ENCODE results near the gene NUAK1.

Gene NUAK1

GRCh38 chr12:106109168-106109910, 29.4 kb downstream of the NUAK1 start:
- DNase-seq (ENCODE audit: low read depth), result no peak

- no peak for DNase-seq (ENCODE audit: low read depth)
Measured at GRCh38 chr12:106108185-106108835, 30.4 kb downstream of the NUAK1 start.

- no peak for DNase-seq (ENCODE audit: low read depth)
Measured at GRCh38 chr12:106107566-106107965, 31.2 kb downstream of the NUAK1 start.

GRCh38 chr12:106106892-106107291, 31.9 kb downstream of the NUAK1 start:
- no peak for DNase-seq (ENCODE audit: low read depth)

- DNase-seq (ENCODE audit: low read depth), result no peak
Measured at GRCh38 chr12:106106061-106106566, 32.6 kb downstream of the NUAK1 start.

GRCh38 chr12:106101803-106102202, 37.0 kb downstream of the NUAK1 start:
- no peak for DNase-seq (ENCODE audit: low read depth)

GRCh38 chr12:106098691-106099200, 40.0 kb downstream of the NUAK1 start:
- no peak for DNase-seq (ENCODE audit: low read depth)

GRCh38 chr12:106097011-106097410, 41.7 kb downstream of the NUAK1 start:
- no peak for DNase-seq (ENCODE audit: low read depth)

- DNase-seq (ENCODE audit: low read depth), result no peak
Measured at GRCh38 chr12:106096376-106096775, 42.4 kb downstream of the NUAK1 start.

- no peak for DNase-seq (ENCODE audit: low read depth)
Measured at GRCh38 chr12:106094304-106094703, 44.5 kb downstream of the NUAK1 start.

GRCh38 chr12:106093246-106093645, 45.5 kb downstream of the NUAK1 start:
- DNase-seq (ENCODE audit: low read depth), result no peak

- no peak for DNase-seq (ENCODE audit: low read depth)
Measured at GRCh38 chr12:106091446-106091820, 47.3 kb downstream of the NUAK1 start.

- no peak for DNase-seq (ENCODE audit: low read depth)
Measured at GRCh38 chr12:106090591-106091445, 47.9 kb downstream of the NUAK1 start.

- no peak for DNase-seq (ENCODE audit: low read depth)
Measured at GRCh38 chr12:106089935-106090334, 48.8 kb downstream of the NUAK1 start.

GRCh38 chr12:106088811-106089485, 49.8 kb downstream of the NUAK1 start:
- DNase-seq (ENCODE audit: low read depth), result no peak

- DNase-seq (ENCODE audit: low read depth), result no peak
Measured at GRCh38 chr12:106088246-106088808, 50.4 kb downstream of the NUAK1 start.

- DNase-seq (ENCODE audit: low read depth), result no peak
Measured at GRCh38 chr12:106086696-106087095, 52.1 kb downstream of the NUAK1 start.

GRCh38 chr12:106085213-106085612, 53.5 kb downstream of the NUAK1 start:
- no peak for DNase-seq (ENCODE audit: low read depth)

GRCh38 chr12:106084759-106085158, 54.0 kb downstream of the NUAK1 start:
- no peak for DNase-seq (ENCODE audit: low read depth)

- no peak for DNase-seq (ENCODE audit: low read depth)
Measured at GRCh38 chr12:106084014-106084671, 54.6 kb downstream of the NUAK1 start.
